GM18870 (cell line): Measurements from ENCODE around the gene SUPV3L1.
"Not testable (repeated sequence)": the region's sequence is repeated elsewhere in the genome, so short reads cannot be mapped to it uniquely, and the experiment has no call there.

Source experiments
- ATAC-seq: cut with Tn5 transposase; IDR thresholded peaks from one replicate; pipeline ENCODE4 v1.9.1; 2021; ENCODE audit warnings: moderate library complexity; ENCODE audit not compliant: unreplicated experiment

Gene SUPV3L1

DNA sequence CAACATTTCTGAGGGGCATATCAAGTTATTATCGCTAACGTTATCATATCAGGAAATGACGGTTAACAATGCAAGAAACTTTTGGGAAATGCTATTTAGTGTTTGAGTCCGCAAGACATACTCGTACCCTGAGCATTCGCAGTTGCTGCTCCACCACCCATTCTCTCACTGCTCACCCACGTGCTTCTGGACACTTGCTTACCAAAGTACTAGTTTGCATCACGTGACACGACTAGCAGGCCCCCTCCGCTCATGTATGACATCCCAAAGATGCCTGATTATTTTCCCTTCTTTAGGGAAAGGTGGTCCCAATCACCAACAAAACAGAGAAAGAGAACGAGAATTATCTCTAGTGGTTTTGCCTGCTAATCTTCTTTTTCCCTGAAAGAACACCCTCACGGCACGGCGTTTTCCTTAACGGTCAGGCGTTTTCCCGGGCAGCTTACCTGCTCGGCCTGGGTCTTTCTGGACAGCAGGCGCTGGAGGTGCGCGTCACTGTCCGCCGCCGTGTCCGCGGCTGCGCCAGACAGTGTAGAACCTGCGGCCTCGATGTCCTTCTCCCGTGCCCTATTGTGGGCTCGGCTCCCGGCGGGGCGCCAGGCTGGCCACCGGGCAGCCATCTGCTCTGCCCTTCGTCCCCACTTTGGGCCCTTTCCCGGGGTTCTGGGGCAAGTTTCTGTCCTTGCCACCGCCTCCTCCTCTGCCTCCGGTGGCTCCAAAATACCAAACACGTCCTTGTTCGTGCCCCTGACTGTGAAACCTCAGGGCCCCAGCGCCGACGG is at the start of gene SUPV3L1:
Gene SUPV3L1 (plus strand): TSS at position 492 of the 782 bp plus-strand sequence. CDS start 58 bp downstream, at position 550.
- ATAC-seq: peak; percentile 65

DNA sequence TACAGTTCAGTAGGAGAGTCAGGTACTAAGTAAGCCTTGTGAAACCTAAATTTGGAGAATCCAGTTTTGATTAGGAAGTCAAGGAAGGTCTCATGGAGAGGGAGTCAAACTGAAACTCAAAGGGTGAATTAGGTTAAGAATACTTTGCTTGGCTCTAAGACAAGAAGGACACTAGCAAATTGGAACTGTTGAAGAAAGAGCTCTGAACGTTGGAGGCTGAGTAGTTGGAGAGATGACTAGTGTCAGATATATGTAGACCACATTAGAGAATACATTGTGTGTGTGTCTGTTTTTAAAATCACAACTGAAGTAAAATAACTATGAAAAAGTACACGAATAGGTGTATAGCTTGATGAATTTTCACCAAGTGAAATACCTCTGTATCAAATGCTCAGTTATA is 49.8 kb upstream of the SUPV3L1 start:
- ATAC-seq: no peak

DNA sequence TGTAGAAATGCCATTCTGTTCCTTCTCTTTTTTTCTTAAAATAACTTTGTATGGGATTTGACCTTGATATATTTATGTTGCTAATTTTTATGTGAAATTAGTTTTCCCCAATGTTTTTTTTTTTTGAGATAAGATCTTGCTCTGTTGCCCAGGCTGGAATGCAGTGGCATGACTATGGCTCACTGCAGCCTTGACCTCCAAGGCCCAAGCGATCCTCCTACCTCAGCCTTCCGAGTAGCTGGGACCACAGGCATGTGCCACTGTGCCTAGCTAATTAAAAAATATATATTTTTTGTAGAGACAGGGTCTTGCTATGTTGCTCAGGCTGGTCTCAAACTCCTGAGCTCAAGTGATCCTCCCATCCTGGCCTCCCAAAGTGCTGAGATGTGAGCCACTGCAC is 40.1 kb upstream of the SUPV3L1 start:
- ATAC-seq: no peak

DNA sequence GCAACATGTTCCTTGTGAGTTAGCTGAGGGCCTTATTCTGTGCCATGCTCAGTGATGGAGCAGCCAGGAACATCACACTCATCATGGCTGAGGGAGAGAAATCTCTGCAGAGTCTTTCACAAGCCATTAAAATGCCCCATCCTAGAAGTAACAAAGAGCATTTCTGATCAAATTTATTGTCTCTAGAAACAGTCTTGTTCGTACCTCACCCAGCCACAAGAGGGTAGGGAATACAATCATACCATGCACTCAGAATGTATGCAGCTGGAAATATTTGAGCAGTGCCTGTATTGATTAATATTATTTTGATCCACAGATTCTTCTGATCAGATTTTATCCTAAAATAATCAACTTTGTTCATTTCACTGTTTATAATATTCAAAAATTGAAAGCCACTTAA is 38.7 kb upstream of the SUPV3L1 start:
- no peak for ATAC-seq

DNA sequence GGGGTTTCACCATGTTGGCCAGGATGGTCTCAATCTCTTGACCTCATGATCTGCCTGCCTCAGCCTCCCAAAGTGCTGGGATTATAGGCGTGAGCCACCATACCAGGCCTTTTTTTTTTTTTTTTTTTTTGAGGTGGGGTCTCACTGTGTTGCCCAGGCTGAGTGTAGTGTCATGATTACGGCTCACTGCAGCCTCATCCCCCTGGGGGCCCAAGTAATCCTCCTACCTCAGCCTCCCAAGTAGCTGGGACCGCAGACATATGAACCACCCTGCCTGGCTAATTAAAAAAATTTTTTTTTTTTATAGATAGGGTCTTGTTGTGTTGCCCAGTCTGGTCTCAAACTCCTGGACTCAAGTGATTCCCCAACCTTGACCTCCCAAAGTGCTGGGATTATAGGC is 38.0 kb upstream of the SUPV3L1 start:
- ATAC-seq: not testable (repeated sequence)

DNA sequence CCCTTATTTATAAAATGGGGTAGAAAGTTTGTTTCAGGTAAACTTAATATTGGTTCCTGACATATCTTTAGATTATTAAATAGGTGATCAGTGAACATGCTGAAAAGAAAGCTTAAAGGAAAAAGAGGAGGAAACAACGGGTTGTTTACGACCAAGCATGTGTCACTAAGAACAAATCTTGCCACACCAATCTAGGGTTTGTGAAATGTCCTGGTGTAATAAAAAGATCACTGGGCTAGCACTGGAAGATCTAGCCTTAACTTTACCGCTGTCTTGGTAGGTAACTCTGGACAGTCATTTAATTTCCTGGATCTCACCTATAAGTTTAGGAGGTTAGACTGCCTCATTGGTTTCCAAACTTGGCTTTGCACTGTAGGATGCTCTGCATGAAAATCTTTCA is 37.1 kb upstream of the SUPV3L1 start:
- ATAC-seq: no peak

DNA sequence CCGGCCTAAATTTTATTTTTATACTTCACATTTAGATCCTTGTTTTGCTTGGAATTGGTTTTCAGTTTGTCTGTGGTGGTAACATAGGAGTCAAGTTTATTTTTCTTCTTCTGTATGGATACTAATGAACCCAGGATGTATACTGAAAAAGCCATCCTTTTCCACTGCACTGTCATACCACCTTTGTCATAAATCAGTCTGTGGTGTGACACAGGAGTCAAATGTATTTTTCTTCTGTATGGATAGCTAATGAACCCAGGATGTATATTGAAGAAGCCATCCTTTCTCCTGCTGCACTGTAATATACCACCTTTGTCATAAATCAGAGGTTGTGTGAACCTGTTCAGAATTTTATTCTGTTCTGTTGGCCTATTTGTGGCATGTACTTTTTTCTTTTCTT is 34.7 kb upstream of the SUPV3L1 start:
- no peak for ATAC-seq

DNA sequence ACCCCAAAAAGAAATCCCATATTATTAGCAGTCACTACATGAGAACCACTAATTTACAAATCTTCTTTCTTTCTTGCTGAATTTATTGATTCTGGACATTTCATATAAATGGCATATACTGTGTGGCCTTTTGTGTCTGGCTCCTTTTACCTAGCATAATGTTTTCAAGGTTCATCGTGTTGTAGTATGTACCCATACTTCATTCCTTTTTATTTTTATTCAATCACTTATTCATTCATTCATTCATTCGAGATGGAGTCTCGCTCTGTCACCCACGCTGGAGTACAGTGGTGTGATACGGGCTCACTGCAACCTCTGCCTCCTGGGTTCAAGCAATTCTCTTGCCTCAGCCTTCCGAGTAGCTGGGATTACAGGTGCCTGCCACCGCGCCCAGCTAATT is 34.2 kb upstream of the SUPV3L1 start:
- ATAC-seq: no peak

DNA sequence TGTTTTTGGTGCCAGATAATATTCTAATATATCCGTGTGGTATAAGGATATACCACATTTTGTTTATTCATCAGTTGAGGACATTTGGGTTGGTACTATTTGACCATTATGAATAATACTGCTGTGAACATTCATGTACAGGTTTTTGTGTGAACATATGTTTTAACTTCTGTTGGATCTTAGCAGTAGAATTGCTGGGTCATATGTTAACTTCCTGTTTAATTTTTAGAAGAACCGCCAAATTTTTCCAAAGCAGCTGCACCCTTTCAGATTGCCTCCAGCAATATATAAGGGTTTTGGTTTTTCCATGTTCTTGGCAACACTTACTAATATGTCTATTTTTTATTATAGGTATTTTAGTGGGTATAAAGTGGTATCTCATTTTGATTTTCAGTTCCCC is 33.3 kb upstream of the SUPV3L1 start:
- no peak for ATAC-seq

DNA sequence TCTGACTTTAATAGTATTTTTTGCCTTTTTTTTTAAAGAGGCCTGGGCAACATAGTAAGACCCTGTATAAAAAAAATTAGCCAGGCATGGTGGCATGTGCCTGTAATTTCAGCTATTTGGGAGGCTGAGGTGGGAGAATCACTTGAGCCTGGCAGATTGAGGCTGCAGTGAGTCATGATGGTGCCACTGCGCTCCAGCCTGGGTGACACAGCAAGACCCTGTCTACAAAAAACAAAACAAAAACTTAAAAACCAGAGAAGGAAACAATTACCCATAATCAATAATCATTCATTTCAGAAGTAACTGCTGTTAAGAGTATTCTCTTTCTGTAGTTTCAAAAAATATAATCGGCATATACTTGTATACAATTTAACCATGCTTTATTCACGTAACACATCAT is 28.1 kb upstream of the SUPV3L1 start:
- ATAC-seq: no peak

DNA sequence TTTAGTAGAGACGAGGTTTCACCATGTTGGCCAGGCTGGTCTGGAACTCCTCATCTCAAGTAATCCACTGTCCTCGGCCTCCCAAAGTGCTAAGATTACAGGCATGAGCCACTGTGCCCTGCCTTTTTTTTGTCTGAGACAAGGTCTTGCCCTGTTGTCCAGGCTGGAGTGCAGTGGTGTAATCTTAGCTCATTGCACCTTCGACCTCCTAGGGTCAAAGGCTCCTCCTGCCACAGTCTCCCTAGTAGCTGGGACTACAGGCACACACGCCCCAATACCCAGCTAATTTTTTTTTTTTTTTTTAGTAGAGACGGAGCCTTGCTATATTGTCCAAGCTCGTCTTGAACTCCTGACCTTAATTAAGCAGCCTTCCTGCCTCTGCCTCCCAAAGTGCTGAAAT is 26.8 kb upstream of the SUPV3L1 start:
- ATAC-seq: no peak

DNA sequence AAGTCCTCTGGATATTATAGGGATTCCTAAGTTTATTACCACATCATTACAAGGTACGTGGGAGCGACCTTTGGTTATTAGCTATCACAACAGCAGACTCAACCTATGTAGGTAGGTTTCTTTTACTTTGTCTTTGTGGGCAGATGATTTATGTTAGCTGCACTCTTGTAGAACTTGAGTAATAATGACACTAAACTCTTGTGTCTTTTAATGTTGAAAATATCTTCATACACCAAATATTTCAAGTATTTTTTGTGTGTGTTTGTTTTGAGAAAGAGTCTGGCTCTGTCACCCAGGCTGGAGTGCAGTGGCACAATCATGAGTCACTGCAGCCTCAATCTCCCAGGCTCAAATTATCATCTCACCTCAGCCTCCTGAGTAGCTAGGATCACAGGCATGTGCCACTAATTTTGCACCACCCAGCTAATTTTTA is 19.2 kb upstream of the SUPV3L1 start:
- ATAC-seq: no peak

DNA sequence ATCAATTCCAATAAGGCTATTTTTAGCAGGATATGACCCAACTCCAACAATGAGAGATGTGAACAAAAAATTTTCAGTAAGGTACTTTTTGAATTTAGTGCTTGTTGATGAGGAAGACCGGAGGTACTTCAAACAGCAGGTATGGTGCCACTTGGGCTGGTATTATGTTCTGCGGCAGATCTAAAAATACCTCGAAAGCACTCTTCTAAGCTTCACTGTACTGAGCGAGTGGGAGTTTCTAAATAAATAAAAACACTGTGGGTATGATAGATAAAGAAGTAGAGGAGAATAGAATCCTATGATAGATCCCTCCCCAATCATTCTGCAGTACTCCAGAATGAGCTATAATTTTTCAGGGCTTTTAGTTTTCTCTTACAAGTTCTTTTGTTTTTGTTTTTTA is 11.5 kb upstream of the SUPV3L1 start:
- ATAC-seq: no peak

DNA sequence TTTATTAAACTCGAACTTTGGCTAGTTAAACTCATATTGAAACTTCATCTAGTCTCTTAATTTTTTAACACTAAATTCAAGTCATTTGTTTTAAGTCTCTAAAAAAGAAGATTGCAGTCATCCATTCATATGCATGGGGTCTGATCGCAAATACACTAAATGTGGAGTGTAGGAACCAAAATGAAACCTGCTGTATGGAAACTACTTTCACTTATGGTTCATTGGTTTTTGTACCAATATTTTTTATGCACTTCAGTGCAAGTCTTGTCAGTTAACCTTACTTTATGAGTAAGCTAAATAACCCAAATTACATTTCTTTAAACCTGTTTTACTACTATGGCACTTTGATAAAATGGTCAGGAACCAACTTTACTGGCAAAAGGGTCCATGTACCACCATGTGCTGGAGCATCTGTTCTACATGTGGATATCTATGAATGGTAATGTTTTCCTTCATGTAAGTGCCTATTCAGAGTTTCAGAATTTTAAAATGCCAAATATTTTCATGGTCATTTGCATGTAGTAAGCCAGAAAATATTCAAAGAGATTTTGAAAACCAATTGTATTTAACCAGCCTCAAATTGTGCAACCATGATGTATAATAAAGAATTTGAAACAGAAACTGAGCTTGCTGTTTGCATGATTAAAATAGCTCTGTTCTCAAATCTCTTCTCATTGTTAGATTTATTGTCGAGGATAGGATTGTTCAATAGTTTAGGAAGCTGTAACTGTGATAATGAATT is 7.6 kb upstream of the SUPV3L1 start:
- no peak for ATAC-seq

DNA sequence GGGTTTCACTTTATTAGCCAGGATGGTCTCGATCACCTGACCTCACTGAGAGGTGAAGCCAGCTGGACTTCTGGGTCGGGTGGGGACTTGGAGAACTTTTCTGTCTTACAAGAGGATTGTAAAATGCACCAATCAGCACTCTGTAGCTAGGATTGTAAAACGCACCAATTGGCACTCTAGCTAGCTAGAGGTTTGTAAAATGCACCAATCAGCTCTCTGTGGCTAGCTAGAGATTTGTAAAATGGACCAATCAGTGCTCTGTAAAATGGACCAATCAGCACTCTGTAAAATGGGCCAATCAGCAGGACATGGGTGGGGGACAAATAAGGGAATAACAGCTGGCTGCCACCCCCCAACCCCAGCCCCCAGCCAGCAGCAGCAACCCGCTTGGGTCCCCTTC is 4.7 kb upstream of the SUPV3L1 start:
- ATAC-seq: not testable (repeated sequence)

DNA sequence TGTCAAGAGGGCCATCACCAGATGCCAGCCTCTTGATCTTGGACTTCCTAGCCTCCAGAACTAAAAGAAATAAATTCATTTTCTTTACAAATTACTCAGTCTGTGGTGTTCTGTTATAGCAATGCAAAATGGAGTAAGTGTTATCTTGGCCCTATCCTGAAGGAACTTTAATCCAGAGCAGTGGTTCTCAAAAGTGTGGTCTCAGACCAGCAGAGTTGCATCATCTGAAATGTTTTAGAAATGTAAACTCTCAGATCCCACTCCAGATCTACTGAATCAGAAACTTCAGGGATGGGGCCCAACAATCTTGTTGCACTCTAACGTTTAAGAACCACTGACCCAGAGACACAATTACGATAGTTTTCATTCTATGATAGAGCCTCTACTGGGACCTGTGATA is 3.2 kb upstream of the SUPV3L1 start:
- ATAC-seq: no peak

DNA sequence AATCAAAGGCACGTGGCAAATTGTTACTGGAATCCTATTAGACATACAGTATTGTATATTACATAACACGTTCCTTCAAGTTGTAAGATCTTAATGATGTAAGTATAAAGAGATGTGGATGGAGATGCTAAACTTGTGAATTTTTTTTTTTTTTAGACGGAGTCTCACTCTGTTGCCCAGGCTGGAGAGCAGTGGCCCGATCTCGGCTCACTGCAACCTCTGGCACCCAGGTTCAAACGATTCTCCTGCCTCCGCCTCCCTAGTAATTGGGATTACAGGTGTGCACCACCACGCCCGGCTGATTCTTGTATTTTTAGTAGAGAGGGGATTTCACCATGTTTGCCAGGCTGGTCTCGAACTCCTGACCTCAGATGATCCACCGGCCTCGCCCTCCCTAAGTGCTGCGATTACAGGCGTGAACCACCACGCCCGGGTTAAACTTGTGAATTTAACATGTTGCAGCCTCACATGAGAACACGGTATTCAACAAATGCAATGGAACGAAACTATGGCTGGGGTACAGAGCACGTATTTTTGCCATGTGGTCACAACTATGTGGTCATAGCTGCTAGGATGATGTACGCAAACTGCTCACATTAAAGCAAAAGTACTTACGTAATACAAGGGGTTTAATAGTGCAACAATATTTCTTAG is 818 bp upstream of the SUPV3L1 start:
- peak; percentile 25 for ATAC-seq

DNA sequence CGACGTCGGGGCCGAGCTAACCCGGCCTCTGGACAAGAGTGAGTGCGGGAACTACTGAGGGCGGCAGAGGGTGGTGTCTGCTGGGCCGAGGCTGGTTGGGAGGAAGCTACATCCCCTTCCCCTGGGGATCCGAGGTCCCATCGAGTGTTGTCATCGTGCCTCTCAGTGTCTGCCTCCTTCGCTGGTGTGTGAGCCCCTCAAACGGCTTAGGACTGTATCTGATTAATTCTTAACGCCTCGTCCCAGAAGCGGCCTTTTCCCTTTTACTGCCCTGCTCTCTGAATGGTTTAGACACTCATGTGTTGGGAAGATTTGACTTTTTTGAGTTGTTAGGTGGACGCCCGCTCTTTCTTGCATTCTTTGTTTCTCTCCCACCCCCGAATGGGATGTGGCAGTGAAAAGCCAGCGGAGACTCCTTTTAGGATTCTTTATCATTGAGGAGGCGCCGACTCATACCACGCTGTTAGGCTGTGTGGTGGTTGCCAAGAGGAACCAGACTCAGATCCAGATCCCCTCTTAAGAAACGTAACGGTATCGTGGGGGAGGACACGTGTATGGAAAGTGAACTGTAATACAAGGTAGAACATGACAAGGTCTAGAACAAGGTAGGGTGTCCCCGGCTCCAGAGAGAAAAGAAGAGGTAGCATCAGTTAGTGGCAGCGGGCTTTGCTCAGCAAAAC is 631 bp downstream of the SUPV3L1 start:
- no peak for ATAC-seq

DNA sequence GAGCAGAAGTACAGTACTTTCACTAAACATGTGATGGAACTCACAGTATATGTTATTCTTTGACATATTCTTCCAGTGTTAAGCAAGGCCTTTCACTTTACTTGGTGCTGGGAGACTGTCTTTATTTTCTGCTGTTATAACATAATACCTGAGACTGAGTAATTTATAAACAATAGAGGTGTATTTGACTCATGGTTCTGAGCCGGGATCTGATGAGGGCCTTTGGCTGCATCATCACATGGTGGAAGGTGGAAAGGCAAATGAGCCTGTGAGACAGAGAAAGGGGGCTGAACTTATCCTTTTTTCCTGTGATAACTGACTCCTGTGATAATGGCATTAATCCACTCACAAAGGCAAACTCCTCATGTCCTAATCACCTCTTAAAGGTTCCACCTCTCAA is 1.4 kb downstream of the SUPV3L1 start:
- no peak for ATAC-seq

DNA sequence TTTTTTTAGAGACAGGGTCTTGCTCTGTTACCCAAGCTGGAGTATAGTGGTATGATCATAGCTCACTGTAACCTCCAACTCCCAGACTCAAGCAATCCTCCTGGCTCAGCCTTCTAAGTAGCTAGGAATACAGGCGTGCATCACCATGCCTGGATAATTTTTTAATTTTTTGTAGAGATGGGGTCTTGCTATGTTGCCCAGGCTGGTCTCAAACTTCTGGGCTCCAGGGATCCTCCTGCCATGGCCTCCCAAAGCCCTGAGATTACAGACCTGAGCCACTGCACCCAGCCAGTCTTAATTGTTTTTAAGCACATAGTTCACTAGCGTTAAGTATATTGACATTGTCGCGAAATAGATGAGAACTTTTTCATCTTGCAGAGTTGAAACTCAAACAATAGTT is 2.0 kb downstream of the SUPV3L1 start:
- ATAC-seq: no peak

DNA sequence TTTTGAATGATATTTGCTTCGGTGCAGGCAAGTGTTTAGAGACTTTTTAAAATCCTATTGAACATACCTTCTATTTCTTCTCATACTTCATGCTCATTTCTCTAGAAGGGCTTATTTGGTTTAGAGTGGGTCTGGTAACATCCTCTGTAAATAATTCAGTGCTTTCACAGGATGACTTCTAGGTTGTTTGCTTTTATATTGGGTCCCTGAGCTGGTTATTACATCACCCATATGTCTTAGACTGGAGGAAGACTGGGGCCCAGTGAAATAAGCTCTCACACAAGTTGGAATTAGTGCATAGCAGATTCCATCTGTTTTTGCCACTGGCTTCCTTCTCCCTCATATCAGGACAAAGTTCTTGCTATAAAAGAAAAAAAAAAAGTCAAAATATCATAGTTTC is 6.5 kb downstream of the SUPV3L1 start:
- no peak for ATAC-seq
